Natural killer cell (primary cell): Measurements from ENCODE around the gene ERFL. TPM values are rescaled to one million over a fixed set of nuclear protein-coding genes. Genes with fewer than 3 reads are reported as not detected.
A peak's percentile ranks its signal among the peaks of the same experiment; 100 is the strongest.

ENCODE experiments used
- ATAC-seq, 3 donors: fragments of 150-1000 bp in 2 of 3; fragments of 200-7000 bp in 1 of 3; cut with Tn5 transposase; 1 replicate in 1 of 3; 2 replicates in 2 of 3; pipeline ENCODE4 v1.10.0; 2021; ENCODE audit warnings: mild to moderate bottlenecking in 2 of 3, moderate library complexity in 2 of 3
- DNase-seq, 2 donors: peaks; one replicate each; pipeline versions ENCODE4 v3.0.0 to v3.0.0-alpha.2; 2013 to 2021; ENCODE audit warnings: mixed read lengths in 1 of 2
- H3K27ac ChIP-seq: one replicate; pipeline ENCODE4 v1.5.1; 2013; ENCODE audit warnings: mild to moderate bottlenecking, low read length
- H3K27me3 ChIP-seq: one replicate; pipeline ENCODE4 v1.6.1; 2013; ENCODE audit warnings: low read length; ENCODE audit not compliant: control insufficient read depth, insufficient read depth
- H3K36me3 ChIP-seq: one replicate; pipeline ENCODE4 v1.6.1; 2013; ENCODE audit warnings: low read length; ENCODE audit not compliant: control insufficient read depth, insufficient read depth
- H3K4me1 ChIP-seq: one replicate; pipeline ENCODE4 v1.6.1; 2013; ENCODE audit warnings: low read length; ENCODE audit not compliant: control insufficient read depth, insufficient read depth
- H3K4me3 ChIP-seq: one replicate; pipeline ENCODE4 v1.5.1; 2013; ENCODE audit warnings: low read length
- H3K9me3 ChIP-seq: one replicate; pipeline ENCODE4 v1.6.1; 2013; ENCODE audit warnings: low read length; ENCODE audit not compliant: control insufficient read depth, insufficient read depth
- H3K27ac Mint-ChIP-seq, 2 donors: one replicate each; pipeline ENCODE4 v1.8.0; 2022; ENCODE audit warnings: mild to moderate bottlenecking in 2 of 2, mixed read lengths in 2 of 2, moderate library complexity in 1 of 2
- H3K27me3 Mint-ChIP-seq, 2 donors: one replicate each; pipeline ENCODE4 v1.8.0; 2022; ENCODE audit warnings: low read depth in 2 of 2, mixed read lengths in 2 of 2
- H3K36me3 Mint-ChIP-seq: one replicate; pipeline ENCODE4 v1.8.0; 2022; ENCODE audit warnings: mixed read lengths
- H3K4me1 Mint-ChIP-seq, 2 donors: one replicate each; pipeline ENCODE4 v1.8.0; 2022; ENCODE audit warnings: mixed read lengths in 2 of 2
- H3K4me3 Mint-ChIP-seq: one replicate; pipeline ENCODE4 v1.8.0; 2022; ENCODE audit warnings: mild to moderate bottlenecking, moderate library complexity, mixed read lengths
- H3K9me3 Mint-ChIP-seq, 2 donors: one replicate each; pipeline ENCODE4 v1.8.0; 2022; ENCODE audit warnings: mixed read lengths in 2 of 2
- CTCF ChIP-seq: fragments of 200-600 bp; IDR thresholded peaks from one replicate; pipeline ENCODE4 v1.8.0; 2022; ENCODE audit warnings: antibody characterized with exemption
- WGBS: methylation state at CpG from one replicate; pipeline ENCODE4 v1.1.7; 2013; ENCODE audit warnings: missing lambda C conversion rate; ENCODE audit not compliant: insufficient coverage; 5-methylcytosine and 5-hydroxymethylcytosine counted together
- intact Hi-C: fragments of 100-400 bp; cut with micrococcal nuclease; formaldehyde crosslinking; loops from one replicate; pipeline ENCODE4 v1.14.2; 2022
- total RNA-seq, 4 donors: library from RNA; stranded (reverse); fragments of 120-200 nt in 1 of 4; gene quantifications; one replicate each; pipeline versions ENCODE4 v1.2.3 to v1.2.4, GENCODE V29; 2013 to 2022

ERFL gene
- total RNA-seq, 3 donors from 2014 or later (not counting 1 experiment from before 2014, with no cell fraction given) = 1.1 to 2.1 (median 1.5) TPM

DNA sequence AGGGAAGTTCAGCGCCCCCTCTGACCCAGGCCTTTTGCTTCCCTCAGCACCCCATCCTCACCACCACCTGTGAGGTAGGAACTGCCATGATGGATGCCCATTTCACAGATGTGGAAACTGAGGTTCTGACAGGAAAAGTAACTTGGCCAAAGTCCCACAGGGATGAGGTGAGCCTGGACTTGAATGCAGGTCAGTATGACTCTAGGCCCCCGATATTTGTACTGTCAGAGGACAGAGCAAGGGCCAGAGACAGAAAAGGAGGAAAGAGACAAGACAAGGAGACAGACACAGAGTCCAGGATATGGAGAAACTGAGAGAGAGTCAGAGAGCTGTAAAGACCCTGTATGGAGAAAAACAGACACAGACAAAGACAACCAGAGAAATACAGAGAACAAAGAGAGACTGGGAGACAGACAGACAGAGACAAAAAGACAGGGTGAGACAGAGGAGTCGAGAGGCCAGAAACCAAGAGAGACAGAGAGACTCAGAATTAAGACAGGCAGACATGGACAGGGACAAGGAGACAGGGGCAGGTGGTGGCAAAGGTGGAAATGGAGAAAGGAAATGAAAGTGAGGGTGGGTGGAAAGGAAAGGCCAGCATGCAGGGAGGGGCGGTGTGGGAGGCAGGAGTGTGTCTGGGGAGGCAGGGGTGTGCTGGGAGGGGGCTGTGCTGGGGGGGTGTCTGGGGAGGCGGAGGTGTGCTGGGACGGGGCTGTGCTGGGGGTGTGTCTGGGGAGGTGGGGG lies 5.0 kb downstream of the ERFL start:
- Histone ChIP-seq H3K9me3 (no peaks in the 10 kb centered on the region), H3K4me1 (peaks cover 26% of the 10 kb centered on the region), H3K4me3 (no peak overlapping the region), H3K27me3 (peaks cover 45% of the 10 kb centered on the region), H3K36me3 (no peaks in the 10 kb centered on the region), H3K27ac (no peak overlapping the region)
- 49% methylated on average over 3 of the region's 6 CpGs for WGBS
- H3K27me3 Mint-ChIP-seq = peaks cover 14 to 21% of the 10 kb centered on the region in 2 donors
- intact Hi-C loops = no loop called here
- peaks cover 10 to 28% of the 10 kb centered on the region in 2 donors for H3K4me1 Mint-ChIP-seq
- H3K4me3 Mint-ChIP-seq = no peak overlapping the region
- H3K36me3 Mint-ChIP-seq = no peaks in the 10 kb centered on the region
- H3K9me3 Mint-ChIP-seq = no peaks in the 10 kb centered on the region
- no peak overlapping the region for H3K27ac Mint-ChIP-seq
- DNase-seq = no peak
- no peak for TF ChIP-seq CTCF
- ATAC-seq = no peak

DNA sequence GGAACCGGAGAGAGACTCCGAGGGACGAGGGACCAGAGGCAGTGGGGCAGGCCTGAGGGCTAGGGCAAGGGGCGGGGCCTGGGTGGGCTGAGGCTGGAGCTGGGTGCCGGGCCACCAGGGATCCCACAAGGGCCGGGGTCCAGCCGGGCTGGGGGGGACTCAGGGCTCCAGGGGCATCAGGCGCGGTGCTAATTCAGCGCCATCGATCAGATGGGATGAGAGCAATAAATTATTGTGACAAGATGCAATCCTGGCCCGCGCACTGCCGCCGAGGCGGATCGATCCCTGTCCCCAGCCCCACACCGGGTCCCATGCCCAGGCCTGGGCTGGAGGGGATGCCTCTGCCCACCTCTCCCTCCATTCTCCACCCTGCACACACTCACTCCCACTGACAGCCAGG lies 5.7 kb downstream of the ERFL start:
- no peaks in the 10 kb centered on the region for H3K36me3 Mint-ChIP-seq
- no peaks in the 10 kb centered on the region for H3K9me3 Mint-ChIP-seq
- no peak overlapping the region for H3K27ac ChIP-seq
- H3K36me3 ChIP-seq = no peaks in the 10 kb centered on the region
- no peak overlapping the region for H3K27ac Mint-ChIP-seq
- peaks cover 10 to 23% of the 10 kb centered on the region in 2 donors for H3K4me1 Mint-ChIP-seq
- H3K4me3 Mint-ChIP-seq = no peak overlapping the region
- H3K27me3 ChIP-seq = peaks cover 47% of the 10 kb centered on the region
- H3K27me3 Mint-ChIP-seq = peaks cover 14 to 21% of the 10 kb centered on the region in 2 donors
- H3K4me3 ChIP-seq = no peak overlapping the region
- TF ChIP-seq CTCF = no peak
- intact Hi-C loops = no loop called here
- 42% methylated on average over 18 of the region's 18 CpGs for WGBS
- H3K4me1 ChIP-seq = peaks cover 19% of the 10 kb centered on the region
- no peak for DNase-seq
- no peak for ATAC-seq
- H3K9me3 ChIP-seq = no peaks in the 10 kb centered on the region

- no peak overlapping the region for H3K27ac ChIP-seq
- Mint-ChIP-seq H3K36me3 (no peaks in the 10 kb centered on the region), H3K27me3 (peaks cover 14 to 21% of the 10 kb centered on the region in 2 donors), H3K4me1 (peaks cover 10 to 23% of the 10 kb centered on the region in 2 donors), H3K4me3 (peak overlapping the region; percentile 2), H3K27ac (no peak overlapping the region), H3K9me3 (no peaks in the 10 kb centered on the region)
- TF ChIP-seq CTCF = no peak
- H3K4me3 ChIP-seq = no peak overlapping the region
- 52% methylated on average over 21 of the region's 22 CpGs for WGBS
- peaks cover 41% of the 10 kb centered on the region for H3K27me3 ChIP-seq
- intact Hi-C loops = no loop called here
- peaks cover 13% of the 10 kb centered on the region for H3K4me1 ChIP-seq
- ATAC-seq = no peak
- no peaks in the 10 kb centered on the region for H3K36me3 ChIP-seq
- H3K9me3 ChIP-seq = no peaks in the 10 kb centered on the region
- no peak for DNase-seq
Observed at GRCh38 chr19:41921577-41922576, 6.4 kb downstream of the ERFL start.
